HepG2 (cell line): ENCODE results near the gene SLC19A1.

ENCODE experiments used
- HDAC2 ChIP-seq: sonication (generic); formaldehyde crosslinking; IDR thresholded peaks from 2 replicates; pipeline ENCODE4 v1.4.0; 2020; ENCODE audit warnings: missing genetic modification reagents
- HNRNPLL ChIP-seq: fragments of 200-400 bp; formaldehyde crosslinking; IDR thresholded peaks from 2 replicates; pipeline ENCODE4 v1.6.1; 2017; ENCODE audit warnings: mild to moderate bottlenecking, low read depth, low read length; ENCODE audit not compliant: poor library complexity, severe bottlenecking
- MEIS2 ChIP-seq: sonication (generic); formaldehyde crosslinking; IDR thresholded peaks from 2 replicates; pipeline ENCODE4 v1.9.0; 2021; ENCODE audit warnings: mild to moderate bottlenecking, missing genetic modification reagents
- TCF7 ChIP-seq: sonication (generic); IDR thresholded peaks from 2 replicates; pipeline ENCODE4 v1.6.1; 2016; ENCODE audit warnings: antibody characterized with exemption, low read depth
- TCF7L2 ChIP-seq: IDR thresholded peaks from 2 replicates; pipeline ENCODE4 v1.6.1; 2011; ENCODE audit warnings: mild to moderate bottlenecking, low read depth, low read length, moderate library complexity
- ZNF260 ChIP-seq: sonication (generic); formaldehyde crosslinking; IDR thresholded peaks from 2 replicates; pipeline ENCODE4 v1.4.0; 2020; ENCODE audit warnings: missing genetic modification reagents, low read depth, mild to moderate bottlenecking, borderline replicate concordance
- ZNF510 ChIP-seq: sonication (generic); formaldehyde crosslinking; IDR thresholded peaks from 2 replicates; pipeline ENCODE4 v1.4.0; 2020; ENCODE audit warnings: low read depth, mild to moderate bottlenecking, missing genetic modification reagents
- TF ChIP-seq, protein P1 (sequence below), 2 experiments: IDR thresholded peaks; 2 replicates each; pipeline ENCODE4 v1.6.1; 2011 to 2012; ENCODE audit warnings: low read length in 2 of 2, borderline replicate concordance in 1 of 2, low read depth in 1 of 2, mild to moderate bottlenecking in 1 of 2, moderate library complexity in 1 of 2
- TF ChIP-seq, protein P2 (sequence below): sonication (generic); formaldehyde crosslinking; IDR thresholded peaks from 2 replicates; pipeline ENCODE4 v1.4.0; 2020; ENCODE audit warnings: missing genetic modification reagents
- TF ChIP-seq, protein P3 (sequence below): sonication (generic); formaldehyde crosslinking; IDR thresholded peaks from 2 replicates; pipeline ENCODE4 v1.5.0; 2020; ENCODE audit warnings: mild to moderate bottlenecking, missing genetic modification reagents, moderate library complexity
- TF ChIP-seq, protein P4 (sequence below): sonication (generic); formaldehyde crosslinking; conservative IDR thresholded peaks from 2 replicates; pipeline ENCODE4 v1.5.0; 2020; ENCODE audit warnings: missing genetic modification reagents

DNA sequence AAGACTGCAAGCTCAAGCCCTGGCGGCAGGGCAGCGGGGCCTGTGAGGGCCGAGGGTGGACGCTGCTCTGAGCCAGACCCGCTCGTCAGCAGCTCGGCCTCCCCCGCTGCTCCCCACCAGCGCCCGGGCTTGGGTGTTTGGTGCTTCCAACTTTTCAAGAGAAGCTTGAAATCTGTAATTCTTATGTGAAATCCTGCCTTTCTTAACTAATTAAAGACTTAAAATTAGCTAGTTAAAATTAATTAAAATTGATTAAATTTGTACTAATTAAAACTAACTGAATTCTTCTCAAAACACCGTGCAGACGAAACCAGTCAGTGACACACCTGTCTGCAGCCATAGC, 14.0 kb upstream of the SLC19A1 start:
- TF ChIP-seq ZNF260 (CRISPR knock-in tag) = no peak
- TF ChIP-seq HNRNPLL = no peak
- no peak for TF ChIP-seq TCF7
- no peak for TF ChIP-seq ZNF510 (CRISPR knock-in tag)
- TF ChIP-seq TCF7L2 = no peak
- TF ChIP-seq HDAC2 (CRISPR knock-in tag) = no peak
- TF ChIP-seq, protein P1, sequence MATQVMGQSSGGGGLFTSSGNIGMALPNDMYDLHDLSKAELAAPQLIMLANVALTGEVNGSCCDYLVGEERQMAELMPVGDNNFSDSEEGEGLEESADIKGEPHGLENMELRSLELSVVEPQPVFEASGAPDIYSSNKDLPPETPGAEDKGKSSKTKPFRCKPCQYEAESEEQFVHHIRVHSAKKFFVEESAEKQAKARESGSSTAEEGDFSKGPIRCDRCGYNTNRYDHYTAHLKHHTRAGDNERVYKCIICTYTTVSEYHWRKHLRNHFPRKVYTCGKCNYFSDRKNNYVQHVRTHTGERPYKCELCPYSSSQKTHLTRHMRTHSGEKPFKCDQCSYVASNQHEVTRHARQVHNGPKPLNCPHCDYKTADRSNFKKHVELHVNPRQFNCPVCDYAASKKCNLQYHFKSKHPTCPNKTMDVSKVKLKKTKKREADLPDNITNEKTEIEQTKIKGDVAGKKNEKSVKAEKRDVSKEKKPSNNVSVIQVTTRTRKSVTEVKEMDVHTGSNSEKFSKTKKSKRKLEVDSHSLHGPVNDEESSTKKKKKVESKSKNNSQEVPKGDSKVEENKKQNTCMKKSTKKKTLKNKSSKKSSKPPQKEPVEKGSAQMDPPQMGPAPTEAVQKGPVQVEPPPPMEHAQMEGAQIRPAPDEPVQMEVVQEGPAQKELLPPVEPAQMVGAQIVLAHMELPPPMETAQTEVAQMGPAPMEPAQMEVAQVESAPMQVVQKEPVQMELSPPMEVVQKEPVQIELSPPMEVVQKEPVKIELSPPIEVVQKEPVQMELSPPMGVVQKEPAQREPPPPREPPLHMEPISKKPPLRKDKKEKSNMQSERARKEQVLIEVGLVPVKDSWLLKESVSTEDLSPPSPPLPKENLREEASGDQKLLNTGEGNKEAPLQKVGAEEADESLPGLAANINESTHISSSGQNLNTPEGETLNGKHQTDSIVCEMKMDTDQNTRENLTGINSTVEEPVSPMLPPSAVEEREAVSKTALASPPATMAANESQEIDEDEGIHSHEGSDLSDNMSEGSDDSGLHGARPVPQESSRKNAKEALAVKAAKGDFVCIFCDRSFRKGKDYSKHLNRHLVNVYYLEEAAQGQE (IDR thresholded peaks at IDR 0.05; ENCODE audit: borderline replicate concordance in 1 of 2, low read depth in 1 of 2, low read length in 2 of 2) = no peak
- TF ChIP-seq, protein P2, sequence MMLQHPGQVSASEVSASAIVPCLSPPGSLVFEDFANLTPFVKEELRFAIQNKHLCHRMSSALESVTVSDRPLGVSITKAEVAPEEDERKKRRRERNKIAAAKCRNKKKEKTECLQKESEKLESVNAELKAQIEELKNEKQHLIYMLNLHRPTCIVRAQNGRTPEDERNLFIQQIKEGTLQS (CRISPR knock-in tag) = no peak
- TF ChIP-seq MEIS2 = no peak
- TF ChIP-seq, protein P3, sequence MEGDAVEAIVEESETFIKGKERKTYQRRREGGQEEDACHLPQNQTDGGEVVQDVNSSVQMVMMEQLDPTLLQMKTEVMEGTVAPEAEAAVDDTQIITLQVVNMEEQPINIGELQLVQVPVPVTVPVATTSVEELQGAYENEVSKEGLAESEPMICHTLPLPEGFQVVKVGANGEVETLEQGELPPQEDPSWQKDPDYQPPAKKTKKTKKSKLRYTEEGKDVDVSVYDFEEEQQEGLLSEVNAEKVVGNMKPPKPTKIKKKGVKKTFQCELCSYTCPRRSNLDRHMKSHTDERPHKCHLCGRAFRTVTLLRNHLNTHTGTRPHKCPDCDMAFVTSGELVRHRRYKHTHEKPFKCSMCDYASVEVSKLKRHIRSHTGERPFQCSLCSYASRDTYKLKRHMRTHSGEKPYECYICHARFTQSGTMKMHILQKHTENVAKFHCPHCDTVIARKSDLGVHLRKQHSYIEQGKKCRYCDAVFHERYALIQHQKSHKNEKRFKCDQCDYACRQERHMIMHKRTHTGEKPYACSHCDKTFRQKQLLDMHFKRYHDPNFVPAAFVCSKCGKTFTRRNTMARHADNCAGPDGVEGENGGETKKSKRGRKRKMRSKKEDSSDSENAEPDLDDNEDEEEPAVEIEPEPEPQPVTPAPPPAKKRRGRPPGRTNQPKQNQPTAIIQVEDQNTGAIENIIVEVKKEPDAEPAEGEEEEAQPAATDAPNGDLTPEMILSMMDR (CRISPR knock-in tag) = no peak
- TF ChIP-seq, protein P4, sequence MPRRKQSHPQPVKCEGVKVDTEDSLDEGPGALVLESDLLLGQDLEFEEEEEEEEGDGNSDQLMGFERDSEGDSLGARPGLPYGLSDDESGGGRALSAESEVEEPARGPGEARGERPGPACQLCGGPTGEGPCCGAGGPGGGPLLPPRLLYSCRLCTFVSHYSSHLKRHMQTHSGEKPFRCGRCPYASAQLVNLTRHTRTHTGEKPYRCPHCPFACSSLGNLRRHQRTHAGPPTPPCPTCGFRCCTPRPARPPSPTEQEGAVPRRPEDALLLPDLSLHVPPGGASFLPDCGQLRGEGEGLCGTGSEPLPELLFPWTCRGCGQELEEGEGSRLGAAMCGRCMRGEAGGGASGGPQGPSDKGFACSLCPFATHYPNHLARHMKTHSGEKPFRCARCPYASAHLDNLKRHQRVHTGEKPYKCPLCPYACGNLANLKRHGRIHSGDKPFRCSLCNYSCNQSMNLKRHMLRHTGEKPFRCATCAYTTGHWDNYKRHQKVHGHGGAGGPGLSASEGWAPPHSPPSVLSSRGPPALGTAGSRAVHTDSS (CRISPR knock-in tag) = no peak
